NK-92 treated with Interleukin-12 subunit alpha and Interleukin-12 subunit beta, amount 100 ng/mL, for 24 hours (cell line): ENCODE data around the gene ACER3.
"Not testable (repeated sequence)": the region's sequence is repeated elsewhere in the genome, so short reads cannot be mapped to it uniquely, and the experiment has no call there.

Experiments
- DNase-seq: peaks from one replicate; lab custom pipeline; 2025; lab: John Stamatoyannopoulos, UW

ACER3 gene

DNA sequence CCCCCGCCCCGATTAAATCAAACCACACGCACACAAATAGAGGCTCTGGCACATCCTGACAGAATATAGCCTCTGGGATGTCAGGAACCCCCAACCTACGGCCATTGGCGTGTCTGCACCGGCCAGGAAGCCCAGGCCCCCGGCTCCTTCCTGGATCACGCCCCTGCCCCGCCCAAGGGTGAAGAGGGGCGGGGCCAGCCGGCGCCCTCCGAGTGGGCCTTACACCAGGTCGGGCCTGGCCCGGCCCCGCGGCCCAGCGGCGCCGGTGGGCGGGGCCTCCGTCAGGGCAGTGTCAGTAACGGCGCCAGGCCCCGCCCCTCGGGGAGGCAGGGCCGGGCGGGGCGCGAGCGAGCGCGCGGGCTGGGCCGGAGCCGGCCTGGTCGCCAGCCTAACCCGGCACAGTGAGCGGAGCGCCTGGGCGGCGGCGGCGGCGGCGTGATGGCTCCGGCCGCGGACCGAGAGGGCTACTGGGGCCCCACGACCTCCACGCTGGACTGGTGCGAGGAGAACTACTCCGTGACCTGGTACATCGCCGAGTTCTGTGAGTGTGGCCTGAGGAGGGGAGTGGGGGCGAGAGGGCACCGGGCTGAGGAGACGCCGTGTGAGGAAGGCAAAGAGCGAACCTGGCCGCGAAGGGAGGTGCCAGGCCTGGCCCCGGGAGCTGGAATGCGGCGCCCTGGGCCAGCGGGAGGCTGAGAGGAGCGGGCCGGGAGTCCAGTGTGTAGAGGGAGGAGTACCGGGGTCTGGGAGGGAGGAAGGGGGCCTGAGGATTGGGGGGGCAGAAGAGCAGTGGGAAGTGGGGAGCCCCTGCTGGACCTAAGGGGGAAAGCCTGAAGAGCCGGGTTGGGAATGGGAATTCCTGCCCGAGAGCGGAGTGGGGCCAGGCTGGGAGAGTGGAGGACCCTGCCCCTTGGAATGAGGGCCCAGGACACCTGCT is at the start of gene ACER3:
ACER3 (plus strand) TSS at position 380 of the 937 bp plus-strand sequence; CDS start at position 439, 59 bp downstream.
- DNase-seq = peak; percentile 88

DNA sequence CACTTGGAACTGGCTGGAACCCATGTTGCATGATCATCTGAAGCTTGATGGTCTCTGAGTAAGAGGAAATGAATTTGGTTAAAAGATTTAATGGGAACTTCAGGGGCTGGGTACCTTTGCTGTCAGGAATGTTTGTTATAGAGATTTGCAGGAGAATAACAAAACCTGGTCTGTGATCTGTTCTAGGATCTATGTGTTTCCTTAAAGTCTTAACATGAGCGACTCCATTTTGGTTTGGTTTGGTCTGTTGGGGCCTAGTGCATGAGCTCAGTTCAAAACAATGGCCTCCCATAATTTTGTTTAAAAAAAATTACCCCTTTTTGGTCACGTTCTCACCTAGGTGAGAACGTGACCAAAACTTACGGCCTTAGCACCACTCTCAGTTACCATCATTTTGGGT is 49.5 kb upstream of the ACER3 start:
- DNase-seq = no peak

DNA sequence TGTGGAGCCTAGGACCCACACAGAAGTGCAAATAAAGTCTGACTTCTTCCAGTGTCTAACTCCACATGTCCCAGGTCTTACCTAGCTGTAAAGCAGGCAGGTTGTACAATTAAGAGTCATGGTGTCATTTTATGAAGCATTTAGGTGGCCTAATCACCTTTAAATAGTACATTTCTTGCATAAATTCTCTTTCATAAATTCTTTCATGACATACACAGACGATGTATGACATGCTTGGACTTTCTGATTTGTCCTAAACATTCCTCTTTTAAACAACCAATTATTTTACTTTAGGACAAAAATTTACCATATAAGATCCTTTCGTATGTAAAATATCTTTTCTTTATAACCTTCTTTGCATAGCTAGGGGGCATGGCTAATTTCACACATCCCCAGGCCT is 46.3 kb upstream of the ACER3 start:
- DNase-seq = no peak

DNA sequence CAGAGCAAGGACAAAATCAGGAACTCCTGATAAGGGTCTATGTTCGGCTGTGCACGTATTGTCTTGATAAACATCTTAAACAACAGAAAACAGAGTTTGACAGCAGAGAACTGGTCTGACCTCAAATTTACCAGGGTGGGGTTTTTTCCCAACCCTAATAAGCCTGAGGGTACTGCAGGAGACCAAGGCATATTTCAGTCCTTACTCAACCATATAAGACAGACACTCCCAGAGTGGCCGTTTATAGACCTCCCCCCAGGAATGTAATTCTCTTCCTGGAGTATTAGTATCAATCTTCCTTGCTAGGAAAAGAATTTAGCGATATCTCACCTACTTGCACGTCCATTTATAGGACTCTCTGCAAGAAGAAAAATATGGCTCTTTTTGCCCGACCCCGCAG is 45.0 kb upstream of the ACER3 start:
- not testable (repeated sequence) for DNase-seq

DNA sequence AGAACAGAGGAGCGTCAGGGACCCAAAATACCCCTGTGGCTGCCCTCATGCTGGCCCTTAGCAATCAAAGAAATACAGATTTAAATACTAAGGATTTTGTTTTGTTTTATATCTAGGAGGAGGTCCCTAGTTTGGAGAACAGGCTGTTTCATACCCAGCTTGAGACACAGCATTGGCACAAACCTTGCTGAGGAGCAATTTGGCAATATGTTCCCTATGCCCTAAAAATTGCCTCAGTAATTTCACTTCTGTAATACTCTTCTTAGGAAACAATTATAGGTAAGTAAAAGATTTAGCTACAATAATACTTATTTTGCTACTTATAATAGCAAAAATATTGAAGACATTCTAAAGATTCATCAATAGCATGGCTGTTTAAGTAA is 40.5 kb upstream of the ACER3 start:
- DNase-seq = no peak

DNA sequence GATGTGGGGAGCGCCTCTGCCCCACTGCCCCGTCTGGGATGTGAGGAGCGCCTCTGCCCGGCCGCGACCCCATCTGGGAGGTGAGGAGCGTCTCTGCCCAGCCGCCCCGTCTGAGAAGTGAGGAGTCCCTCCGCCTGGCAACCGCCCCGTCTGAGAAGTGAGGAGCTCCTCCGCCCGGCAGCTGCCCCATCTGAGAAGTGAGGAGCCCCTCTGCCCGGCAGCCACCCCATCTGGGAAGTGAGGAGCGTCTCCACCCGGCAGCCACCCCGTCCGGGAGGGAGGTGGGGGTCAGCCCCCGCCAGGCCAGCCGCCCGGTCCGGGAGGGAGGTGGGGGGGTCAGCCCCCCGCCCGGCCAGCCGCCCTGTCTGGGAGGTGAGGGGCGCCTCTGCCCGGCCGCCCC is 39.3 kb upstream of the ACER3 start:
- DNase-seq = not testable (repeated sequence)

DNA sequence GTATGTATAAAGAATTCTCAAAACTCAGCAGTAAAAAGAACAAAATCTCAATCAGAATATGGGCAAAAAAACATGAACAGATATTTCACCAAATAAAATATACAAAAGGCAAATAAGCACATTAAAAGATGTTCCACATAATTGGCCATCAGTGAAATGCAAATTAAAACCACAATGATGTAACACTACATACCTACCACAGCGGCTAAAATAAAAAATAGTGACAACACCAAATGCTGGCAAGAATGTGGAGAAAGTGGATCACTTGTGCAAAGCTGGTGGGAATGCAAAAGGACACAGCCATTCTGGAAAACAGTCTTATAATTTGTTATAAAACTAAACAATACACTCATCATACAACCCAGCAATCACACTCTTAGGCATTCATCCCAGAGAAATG is 38.3 kb upstream of the ACER3 start:
- DNase-seq = no peak

DNA sequence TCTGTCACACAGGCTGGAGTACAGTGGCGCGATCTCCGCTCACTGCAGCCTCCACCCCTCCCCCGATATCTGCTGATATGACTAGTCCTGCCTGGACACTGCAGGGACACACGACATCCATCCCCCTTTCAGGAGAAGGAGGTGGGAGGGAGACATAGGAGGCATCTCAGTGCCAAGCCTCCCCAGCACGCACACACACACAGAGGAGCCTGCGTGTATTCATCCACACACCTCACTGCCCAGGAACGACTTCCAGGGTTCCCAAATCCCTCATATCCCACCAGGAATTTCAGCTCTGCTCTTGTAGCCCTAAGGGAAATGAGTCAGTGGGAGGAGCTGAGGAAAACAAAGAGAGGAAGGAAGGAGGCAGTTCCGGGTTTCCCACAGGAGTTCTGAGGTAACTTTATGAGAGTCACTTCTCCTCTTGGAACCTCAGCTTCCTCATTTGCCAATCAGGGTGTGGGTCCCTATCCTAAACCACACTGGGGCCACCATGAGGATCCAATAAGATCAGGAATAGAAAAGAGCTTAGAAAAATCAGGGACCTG is 37.2 kb upstream of the ACER3 start:
- no peak for DNase-seq

DNA sequence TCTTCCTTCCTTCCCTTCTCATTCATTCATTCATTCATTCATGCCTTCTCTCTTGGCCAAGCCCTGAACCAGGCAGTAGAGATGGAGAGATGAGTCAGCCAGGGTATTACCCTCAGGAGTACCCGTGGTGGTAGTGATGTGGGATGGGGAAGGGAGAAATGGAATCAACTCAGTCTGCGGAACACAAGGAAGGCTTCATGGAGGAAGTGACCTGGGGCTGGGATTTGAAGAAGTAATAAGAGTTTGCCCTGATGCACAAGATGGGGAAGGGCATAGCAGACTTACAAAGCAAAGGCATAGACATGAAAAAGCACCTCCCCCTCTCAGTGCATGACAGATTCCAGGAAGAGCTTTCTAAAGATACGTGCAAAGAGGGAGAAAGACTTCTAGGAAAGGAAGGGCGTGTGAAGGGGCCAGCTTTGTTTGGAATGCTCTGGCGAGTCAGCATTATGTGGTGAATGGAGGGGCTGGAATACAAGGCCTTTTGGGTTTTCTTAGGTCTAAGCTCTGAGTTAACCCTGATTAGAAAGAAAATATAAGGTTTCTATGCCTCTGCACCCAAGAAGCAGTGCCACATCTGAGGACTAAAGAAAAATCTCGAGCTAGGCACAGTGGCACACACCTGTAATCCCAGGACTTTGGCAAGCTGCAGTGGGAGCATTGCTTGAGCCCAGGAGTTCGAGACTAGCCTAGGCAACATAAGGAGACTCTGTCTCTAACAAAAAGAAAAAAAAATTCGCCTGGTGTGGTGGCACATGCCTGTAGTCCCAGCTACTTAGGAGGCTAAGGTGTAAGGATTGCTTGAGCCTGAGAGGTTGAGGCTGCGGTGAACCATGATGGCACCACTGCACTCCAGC is 36.4 kb upstream of the ACER3 start:
- DNase-seq = no peak

DNA sequence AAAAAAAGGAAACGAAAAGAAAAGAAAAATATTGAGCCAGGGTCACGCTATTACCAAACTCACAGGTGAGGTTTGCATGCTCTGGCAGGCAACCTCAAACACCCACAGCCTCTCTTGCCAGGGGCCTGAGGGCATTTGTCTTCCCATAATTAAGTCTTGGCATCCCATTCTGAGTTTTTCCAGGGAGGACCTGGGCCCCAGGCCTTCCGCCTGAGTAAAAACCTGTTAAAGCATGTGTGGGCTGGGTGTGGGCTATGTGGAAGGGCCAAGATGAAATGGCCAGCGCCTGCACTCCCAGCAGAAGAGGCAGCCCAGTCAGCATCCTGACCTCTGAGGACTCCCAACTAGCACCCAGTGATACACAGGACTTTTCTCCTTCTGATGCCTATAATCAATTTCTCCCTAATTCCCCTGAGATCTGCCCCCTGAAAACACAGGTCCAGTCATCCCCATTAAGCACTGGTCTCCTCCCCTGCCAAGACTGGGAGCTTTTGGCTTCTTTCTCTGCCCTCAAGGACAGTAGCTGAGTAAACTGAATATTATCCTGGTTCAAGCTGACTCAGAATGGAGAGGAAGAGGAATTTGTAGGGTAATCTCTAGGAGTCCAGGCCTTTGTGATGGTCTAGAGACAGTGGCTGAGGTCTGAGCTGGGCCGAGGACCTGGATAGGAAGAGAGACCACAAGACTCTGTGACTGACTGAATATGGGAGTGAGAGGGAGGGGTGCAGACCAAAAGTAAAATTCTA is 35.6 kb upstream of the ACER3 start:
- DNase-seq = no peak

DNA sequence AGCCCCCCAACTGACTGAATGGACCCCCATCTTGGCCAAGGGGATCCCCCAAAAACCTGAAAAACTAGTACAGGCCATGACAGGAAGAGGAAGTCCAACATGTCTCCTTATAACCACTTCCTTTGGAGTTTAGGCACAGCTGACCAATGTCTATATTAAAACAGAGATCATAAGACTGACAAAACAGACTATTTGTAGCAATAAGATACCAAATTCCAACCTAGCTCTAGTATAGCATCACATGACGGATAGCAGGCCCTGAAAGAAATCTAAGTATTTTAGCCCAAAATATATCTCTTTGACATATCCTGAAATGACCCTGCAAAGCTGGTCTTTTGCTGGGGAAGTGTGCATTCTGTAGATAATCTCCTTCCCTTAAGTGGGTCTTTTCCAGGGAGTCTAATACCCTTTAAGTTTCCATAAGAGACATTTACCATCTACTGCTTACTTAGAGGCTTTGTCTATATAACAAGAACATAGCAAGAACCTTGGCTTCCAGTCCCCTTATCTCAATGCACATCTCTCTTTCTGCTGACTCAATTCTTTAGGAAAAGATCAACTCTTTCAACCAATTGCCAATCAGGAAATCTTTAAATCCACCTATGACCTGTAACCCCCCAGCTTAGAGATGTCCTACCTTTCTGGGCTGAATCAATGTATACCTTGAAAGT is 34.9 kb upstream of the ACER3 start:
- DNase-seq = no peak

DNA sequence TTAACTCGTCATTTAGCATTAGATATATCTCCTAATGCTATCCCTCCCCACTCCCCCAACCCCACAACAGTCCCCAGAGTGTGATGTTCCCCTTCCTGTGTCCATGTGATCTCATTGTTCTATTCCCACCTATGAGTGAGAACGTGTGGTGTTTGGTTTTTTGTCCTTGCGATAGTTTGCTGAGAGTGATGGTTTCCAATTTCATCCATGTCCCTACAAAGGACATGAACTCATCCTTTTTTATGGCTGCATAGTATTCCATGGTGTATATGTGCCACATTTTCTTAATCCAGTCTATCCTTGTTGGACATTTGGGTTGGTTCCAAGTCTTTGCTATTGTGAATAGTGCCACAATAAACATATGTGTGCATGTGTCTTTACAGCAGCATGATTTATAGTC is 34.2 kb upstream of the ACER3 start:
- not testable (repeated sequence) for DNase-seq

DNA sequence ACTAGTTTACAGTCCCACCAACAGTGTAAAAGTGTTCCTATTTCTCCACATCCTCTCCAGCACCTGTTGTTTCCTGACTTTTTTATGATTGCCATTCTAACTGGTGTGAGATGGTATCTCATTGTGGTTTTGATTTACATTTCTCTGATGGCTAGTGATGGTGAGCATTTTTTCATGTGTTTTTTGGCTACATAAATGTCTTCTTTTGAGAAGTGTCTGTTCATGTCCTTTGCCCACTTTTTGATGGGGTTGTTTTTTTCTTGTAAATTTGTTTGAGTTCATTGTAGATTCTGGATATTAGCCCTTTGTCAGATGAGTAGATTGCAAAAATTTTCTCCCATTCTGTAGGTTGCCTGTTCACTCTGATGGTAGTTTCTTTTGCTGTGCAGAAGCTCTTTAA is 33.7 kb upstream of the ACER3 start:
- not testable (repeated sequence) for DNase-seq

DNA sequence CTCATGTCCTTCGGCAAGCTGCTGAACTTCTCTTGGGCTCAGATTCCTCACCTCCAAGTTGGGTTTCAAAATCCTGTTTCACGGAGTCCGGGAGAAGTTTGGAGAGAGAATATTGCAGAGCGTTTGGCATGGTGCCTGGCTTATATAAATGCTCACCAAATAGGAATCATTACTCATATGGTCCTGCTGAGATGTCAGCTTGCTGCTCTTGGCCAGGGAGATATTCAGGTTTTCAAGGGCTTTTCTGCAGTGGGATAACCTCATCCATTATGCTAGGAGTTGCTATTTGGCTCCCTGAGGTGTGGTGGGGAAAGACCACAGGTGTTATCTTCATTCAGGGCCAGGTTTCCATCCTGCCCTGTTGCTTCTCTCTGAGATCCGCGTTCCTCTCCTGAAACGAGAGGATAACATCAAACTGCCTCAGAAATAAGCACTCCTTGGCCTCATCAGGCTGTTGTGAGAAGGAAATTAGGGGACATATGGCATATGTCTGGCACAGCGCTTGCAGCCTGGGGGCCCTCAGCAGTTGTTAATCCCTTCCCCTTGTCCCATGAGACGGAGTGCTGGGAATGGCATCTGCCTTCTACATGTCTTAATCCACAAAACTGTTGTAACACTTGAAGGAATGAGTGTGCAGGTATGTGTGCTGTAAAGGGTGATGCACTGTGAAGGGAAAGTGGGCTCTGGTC is 29.9 kb upstream of the ACER3 start:
- DNase-seq = no peak

DNA sequence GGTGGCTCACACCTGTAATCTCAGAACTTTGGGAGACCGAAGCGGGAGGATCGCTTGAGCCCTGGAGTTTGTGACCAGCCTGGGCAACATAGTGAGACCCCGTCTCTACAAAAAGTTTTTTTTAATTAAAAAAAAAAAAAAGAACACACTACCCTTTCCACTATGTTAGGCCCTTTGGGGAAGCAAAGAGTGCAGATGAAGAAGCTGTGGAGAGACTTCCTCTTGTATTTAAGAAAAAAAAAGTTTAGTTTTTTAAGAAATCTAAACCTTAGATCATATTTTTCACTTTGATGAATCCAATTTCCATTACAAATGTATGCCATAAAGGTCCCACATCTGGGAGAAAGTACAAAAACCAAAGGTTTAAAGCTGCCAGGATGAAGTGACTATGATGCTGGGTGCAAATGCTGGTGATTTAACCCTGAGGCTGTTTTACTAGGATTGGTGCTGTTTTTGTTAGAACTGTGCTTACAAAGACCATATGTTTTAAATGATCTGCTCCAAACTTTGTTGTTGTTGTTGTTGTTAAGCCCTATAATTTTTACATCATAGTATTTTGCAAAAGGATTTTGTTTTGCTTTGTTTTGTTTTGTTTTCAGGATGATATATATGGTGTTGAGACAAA is 28.9 kb upstream of the ACER3 start:
- no peak for DNase-seq

DNA sequence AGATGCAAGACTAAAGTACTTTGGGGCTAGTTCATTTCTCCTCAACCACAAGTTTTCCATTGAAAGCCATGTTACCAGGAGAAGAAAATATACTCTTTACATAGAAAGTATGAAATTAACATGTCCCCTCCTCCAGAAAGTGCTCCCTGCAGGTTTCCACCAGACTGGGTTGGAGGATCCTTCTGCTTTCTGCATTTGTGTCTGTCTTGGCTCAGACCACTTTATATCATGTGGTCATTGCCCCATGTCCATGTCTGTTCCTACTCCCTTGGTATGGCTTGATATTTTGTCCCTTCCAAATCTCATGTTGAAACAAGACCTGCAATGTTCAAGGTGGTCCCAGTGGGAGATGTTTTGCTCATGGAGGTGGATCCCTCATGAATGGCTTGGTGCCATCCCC is 28.4 kb upstream of the ACER3 start:
- DNase-seq = no peak

DNA sequence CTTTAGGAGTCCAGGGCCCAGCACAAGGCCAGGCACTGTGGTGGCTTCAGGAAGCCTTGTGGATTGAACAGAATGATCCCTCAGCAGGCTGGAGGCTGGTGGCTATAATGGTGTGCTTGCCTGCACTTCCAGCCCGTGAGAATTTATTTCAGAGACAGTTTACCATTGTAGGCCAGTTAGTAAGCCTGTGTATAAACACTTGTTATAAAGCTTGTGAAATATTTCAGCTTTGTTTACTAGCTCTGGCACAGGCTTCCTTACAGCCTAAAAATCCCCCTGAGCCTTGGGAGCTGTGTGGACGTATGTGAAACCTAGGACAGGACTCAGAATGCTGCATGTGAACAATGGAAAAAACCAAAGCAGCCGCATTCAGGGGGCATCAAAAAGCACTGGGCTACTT is 26.6 kb upstream of the ACER3 start:
- no peak for DNase-seq

DNA sequence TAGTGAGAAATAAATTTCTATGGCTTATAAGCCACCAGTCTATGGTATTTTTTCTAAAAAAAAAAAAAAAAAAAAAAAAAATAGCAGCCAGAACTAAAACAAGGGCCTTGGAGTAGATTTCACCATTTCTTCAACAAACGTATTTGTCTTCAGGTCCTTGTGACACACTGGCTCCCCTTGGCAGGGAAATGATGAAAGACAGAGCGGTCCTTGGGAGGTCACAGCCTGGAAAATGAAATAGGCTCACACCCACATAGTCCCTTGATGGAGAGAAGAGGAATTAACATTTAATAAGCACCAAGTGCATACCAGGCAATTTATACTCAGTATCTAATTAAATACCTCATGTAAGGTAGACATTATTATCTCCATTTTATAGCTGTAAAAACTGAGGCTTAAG is 25.7 kb upstream of the ACER3 start:
- DNase-seq = no peak

DNA sequence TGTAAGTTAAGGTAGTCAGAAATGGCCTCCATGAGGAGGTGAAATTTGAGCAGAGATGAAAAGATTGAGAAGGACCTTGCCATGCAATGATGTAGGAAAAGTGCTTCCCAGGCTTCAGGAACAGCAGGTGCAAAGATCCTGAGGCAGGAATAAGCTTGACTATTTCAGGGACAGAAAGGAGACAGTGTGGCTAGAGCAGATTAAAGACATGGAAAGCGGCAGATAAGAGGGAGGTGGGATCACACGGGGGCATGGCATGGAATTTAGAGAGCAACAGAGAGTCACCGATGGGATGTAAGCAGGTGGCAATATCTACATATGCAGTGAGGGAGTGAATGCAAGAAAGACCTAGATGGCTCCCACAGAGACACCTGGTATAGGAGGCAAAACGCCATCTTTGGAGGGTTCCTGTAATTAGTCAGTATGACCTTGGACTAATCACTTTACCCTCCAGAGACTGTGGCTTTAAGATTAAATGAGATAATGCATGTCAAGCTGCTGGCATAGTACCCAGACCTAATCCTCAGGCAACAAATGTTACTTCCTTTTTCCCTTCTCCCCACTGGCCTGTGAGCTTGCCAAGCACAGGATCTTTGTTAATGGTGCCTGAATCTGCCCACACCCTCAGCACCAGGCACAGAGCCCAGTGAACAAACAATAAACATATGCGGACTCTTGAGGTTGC is 24.6 kb upstream of the ACER3 start:
- no peak for DNase-seq
